Measurements from ENCODE around the gene GGACT. TPM values are rescaled to one million over a fixed set of nuclear protein-coding genes. Genes with fewer than 3 reads are reported as not detected.
A peak's percentile ranks its signal among the peaks of the same experiment; 100 is the strongest.

The GGACT gene
- total RNA-seq, 1 experiment from 2014 or later, result 1.8 TPM

DNA sequence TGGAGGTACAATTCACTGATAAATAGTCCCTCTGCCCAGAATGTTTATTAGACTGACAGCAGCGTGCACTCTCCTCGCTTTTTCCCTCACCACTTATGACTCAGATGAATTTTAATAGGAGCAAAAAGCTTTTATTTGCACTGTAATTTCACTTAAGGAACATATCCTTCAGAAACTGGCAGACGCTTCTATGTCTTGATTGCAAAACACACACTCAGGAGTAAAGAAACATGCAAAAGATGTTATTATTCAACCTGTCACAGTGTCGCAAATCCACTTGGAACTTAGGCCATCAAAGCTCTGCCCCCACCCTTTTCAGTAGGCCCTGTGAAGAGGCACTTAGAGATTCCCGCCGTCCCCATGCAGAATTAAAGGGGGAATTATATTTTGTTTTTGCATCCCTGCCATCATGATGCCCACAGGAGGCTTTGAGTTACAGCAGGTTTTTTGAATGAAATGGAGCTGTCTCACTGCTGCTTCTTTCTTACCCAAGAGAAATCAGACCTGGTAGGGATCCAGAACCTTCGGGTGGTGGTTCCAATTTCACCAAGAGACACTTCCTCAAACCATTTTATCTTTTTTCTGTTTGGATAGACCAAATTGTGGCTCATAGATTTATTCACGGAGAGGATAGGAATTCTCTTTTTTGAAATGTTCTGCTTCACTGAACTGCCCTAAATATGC is 74.5 kb downstream of the GGACT start:
- peak; percentile 34 for DNase-seq (ENCODE audit: low read depth)

GRCh38 chr13:100513171-100513570 is 75.4 kb downstream of the GGACT start:
- no peak for DNase-seq (ENCODE audit: low read depth)

- DNase-seq (ENCODE audit: low read depth), result peak; percentile 60
Observed at GRCh38 chr13:100512422-100512821, 76.2 kb downstream of the GGACT start.

- no peak for DNase-seq (ENCODE audit: low read depth)
Observed at GRCh38 chr13:100511466-100511865, 77.1 kb downstream of the GGACT start.

DNA sequence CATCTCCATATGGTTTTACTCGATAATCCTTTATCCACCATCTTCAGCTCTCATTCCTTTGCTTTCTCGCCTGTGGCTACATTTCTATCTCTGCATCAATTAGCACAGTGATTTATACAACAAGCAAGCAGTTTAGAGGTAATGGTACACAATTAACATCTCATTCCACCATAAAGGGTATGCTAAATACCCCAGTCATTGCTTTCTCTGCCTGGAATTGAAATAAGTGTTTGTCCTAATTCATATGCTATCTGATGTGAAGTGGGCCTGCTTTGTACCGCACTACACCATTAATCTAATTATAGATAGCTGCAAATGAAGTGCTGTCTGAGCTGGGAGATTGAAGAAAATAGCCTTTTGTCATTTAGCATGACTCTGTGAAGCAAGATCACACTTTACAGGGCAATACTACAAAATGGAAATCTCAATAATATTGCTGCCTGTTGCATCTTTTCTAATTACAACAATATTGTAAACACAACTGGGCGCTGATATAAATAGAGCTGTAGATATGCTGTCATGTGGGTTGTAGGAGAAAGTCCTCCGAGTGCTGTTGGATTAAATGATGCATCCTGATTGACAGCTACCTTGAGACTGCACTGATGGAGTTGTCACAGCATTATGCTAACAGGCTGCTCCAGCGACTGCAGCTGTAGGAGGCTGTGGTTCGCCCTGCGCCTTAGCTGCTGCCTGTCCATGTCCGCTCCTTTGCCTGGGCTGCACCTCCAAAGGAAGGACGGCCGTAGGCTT is 78.2 kb downstream of the GGACT start:
- no peak for DNase-seq (ENCODE audit: low read depth)

DNA sequence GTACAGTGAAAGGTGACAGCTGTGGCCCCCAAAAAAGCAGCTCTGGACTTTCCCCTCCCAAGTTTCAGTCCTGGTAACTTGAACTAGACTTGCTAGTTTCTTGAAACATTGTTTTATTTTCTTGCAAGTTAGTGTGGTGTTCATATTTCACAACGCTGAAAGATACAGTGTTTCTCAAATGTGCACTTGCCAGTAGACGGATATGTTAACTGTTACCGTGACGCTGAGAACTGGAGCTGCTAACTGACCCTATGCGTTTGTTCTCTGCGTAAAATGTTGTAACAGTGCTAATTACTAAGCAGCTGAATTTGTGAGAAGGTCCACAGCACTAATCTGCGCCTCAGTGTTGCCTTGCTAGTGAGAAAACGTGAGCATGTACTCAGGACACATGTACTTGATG is 79.6 kb downstream of the GGACT start:
- no peak for DNase-seq (ENCODE audit: low read depth)

- no peak for DNase-seq (ENCODE audit: low read depth)
Observed at GRCh38 chr13:100508455-100508854, 80.1 kb downstream of the GGACT start.

DNA sequence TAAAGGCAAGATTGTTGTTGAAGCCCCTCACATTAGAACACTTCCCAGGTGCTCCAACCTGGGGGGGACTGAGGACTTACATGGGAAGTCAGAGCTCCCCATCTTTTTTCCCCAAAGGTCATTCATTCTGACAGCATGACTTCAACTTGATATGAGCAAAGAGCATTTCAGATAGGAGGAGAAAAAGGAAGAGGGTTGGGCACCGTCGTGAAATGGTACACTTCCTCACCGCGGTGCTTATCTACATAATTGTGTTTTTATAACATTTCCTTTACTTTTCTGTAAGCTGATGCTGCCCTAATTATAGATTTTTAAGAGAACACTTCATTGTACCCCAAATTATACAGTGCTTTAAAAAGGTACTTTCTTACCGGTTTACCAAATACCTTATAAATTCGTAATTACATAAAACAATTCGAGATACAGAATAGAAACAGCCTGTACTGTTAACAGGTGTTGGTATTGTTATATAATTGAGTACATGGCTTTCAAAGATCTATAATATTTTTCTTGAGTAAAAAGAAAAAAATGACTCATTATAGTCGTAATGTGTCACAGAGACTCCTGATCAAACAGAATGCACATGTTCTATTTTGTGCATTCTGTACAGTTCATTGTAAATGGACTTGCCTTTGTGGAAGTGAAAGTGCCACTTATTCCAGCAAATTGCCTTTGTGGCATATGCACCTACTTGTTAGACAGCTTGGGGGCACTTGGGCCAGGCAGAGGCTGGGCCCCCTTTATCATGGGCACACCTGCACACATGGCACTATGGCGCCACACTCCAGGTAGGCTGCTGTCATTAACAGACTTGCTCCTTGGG is 81.8 kb downstream of the GGACT start:
- no peak for DNase-seq (ENCODE audit: low read depth)

GRCh38 chr13:100506154-100506553 is 82.4 kb downstream of the GGACT start:
- DNase-seq (ENCODE audit: low read depth), result no peak

- no peak for DNase-seq (ENCODE audit: low read depth)
Observed at GRCh38 chr13:100503622-100504021, 85.0 kb downstream of the GGACT start.

GRCh38 chr13:100502446-100502845 is 86.1 kb downstream of the GGACT start:
- DNase-seq (ENCODE audit: low read depth), result peak; percentile 59

DNA sequence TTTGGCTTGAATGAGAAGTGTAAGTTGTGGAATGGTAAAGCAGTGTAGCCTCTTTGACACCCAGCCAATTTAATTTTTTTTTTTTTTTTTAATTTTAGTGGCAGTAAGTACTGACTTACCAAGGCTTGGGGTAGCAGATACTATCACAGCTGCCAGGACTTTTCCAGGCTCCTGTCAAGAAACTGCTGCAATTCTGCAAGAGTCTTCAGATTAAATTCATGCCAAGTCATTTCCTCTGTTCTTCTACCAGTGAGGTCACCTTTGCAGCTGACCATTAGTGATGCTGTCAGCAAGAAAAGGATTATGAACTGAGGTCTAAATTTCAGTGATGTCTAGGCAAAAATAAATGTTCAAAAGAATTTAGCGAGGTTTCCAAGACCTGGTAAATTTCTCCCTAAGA is 91.2 kb downstream of the GGACT start:
- peak; percentile 99 for DNase-seq (ENCODE audit: low read depth)

- no peak for DNase-seq (ENCODE audit: low read depth)
Observed at GRCh38 chr13:100495455-100495854, 93.1 kb downstream of the GGACT start.

DNA sequence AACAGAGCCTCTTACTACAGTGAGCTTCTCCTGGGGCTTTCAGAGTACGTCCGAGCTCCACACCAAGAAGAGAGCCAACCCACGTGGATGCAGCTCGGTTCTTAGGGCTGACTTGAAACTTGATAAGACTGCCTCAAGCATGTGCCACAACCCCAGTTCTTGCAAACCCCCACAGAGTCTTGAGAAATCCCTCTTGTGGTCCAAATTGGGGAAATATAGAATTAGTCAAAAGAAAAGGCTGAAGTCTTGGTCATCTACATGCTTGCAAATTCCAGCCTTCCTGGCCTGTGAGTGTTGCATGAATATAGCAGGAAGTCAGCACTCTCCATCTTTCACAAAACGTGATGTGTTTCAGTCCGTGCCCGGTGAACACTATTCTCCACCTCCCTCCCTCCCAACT is 95.2 kb downstream of the GGACT start:
- DNase-seq (ENCODE audit: low read depth), result no peak

DNA sequence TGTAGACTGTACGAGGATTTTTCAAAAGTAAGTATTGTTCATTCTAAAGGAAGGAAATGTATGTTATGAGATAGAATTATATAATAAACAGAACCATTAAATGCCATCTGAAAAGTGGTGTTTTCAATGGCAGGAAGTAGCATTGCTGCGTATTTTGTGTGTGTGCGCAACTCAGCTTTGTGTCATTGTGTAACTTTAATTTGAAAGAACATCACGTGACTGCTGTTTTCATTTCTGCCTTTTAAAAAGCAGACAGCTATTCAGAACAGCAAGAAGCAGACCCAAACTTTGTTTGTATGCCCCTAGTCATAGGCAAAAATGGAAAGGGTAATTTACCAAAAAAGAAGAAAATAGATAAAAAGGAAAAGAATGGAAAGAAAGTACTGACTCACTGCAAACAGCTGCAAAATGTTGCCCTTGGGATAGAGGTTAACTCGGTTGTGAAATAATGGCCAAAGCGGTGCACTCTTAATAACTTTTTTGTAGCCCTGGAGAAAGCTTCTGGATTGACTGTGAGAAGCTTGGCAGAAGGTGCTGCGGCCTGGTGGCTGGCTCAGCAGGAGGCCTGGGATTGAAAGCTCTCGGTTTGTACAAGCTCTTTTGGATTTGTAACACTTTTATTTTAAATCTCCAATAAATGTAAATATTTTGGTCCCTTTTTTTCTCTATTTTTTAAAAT is 97.3 kb downstream of the GGACT start:
- peak; percentile 95 for DNase-seq (ENCODE audit: low read depth)

DNA sequence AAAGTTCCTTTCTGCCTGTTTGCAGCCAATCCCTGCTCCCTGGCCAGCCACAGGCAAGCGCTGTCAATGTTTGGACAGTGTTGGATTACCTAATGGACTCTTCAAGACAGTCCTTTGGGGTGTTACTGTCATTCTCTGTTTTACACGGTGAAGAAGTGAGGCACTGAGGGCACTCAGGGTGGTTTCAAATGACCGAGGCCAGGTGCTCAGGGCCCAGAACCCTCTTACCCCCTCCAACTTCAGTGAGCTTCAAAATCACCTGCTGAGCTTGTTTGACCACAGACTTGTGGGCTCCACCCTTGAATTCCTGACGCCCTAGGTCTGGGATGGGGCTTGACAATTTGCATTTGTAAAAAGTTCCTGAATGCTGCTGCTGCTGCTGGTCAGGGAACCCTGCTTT is 97.9 kb downstream of the GGACT start:
- peak; percentile 41 for DNase-seq (ENCODE audit: low read depth)

DNA sequence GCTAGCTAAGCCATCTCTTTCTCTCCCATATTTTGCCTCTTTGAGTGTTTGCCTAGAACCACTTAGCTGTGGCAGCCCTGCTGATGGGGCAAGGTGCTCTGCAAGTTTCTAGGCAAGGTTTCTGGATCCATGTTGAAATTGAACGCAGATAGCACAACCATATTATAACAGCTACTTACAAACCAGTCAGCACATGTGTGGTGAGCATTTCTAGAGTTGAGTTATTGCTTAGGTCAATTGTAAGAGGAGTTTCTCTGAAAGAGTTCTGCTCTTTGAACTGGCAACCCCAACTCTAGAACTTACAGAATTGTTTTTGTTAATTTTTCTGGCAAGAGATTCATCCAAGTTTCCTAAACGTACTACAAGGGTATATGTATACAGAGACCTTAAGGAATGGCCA is 103.3 kb downstream of the GGACT start:
- DNase-seq (ENCODE audit: low read depth), result no peak

DNA sequence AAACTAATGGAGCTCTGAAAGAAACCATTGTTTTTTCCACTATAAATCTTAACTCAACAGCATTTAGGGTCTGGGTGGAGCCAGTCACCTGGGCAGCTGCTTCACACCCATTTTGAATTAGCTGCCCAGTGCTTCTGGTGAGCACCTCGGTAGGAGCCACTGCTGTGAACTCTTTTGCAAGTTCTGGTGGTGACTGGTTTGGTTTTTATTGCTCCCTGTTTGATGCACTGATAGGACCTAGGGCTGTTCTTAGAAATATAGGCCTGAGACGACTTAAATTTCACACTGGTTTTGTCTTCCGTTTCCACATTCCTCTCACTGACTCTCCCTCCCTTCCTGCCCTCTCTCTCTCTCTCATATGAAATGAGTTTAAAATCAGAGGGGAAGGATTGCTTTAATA is 103.9 kb downstream of the GGACT start:
- DNase-seq (ENCODE audit: low read depth), result no peak

DNA sequence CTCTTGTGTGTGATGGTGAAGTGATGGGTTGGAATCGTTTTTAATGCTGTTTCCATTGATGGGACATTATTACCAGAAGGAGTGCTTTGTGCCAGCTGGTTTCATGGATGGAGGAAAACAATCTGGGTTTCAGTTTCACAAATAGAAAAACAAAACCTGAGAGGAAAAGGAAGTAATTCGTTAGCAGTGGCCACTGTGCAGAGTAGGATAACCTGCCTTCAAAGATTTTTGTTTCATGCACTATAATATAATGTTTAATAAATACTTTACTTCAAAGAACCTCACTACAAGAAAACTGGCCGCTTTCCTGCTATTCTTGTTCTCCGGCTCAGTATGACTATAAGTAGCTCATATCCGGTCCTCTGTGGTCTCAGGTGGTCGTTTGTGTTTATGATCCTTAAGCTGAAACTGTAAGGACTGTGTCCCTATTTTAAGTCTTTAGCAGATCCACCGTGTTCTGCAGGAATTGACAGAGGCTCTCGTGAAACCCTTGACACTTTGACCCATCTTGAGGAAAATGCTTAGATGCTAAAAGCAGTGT is 104.7 kb downstream of the GGACT start:
- DNase-seq (ENCODE audit: low read depth), result no peak

DNA sequence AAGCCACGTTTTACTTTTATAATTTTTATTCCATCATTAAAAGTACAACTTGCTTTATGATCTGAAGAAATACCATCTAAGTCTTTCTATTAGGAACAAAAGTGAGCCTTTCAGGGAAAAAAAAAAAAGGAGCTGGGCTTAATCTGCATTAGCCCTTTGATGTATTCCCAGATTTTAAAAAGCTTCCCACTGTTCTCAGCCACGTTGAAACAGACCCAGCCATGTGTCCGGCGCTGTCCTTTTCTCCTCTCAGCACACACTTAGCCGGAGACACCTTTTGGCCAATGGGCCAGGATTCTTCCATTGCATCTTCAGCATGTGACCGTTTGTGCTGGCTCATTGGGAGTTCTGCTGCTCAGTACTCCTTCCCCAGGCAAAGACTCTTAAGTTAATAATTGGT is 105.5 kb downstream of the GGACT start:
- no peak for DNase-seq (ENCODE audit: low read depth)

- DNase-seq (ENCODE audit: low read depth), result no peak
Observed at GRCh38 chr13:100480676-100481075, 107.9 kb downstream of the GGACT start.
